Measurements from ENCODE around the gene COQ4. TPM values are rescaled to one million over a fixed set of nuclear protein-coding genes. Genes with fewer than 3 reads are reported as not detected.

Gene COQ4
- 10 to 100 TPM; 43.2 to 63.9 (median 59.1) TPM for total RNA-seq
- long read RNA-seq, donor 1, transcript COQ4-201 (7 exons, 1,548 nt), result major isoform, 31 of 47 reads
- long read RNA-seq, donor 1, partial matches to known transcripts, result 6 of 47 reads
- long read RNA-seq, donor 1, other reads (novel, unspliced or antisense), result 7 of 47 reads
- long read RNA-seq, donor 2, transcript COQ4-201 (7 exons, 1,548 nt), result major isoform, 31 of 42 reads
- long read RNA-seq, donor 2, partial matches to known transcripts, result 2 of 42 reads
- long read RNA-seq, donor 2, other reads (novel, unspliced or antisense), result 6 of 42 reads

DNA sequence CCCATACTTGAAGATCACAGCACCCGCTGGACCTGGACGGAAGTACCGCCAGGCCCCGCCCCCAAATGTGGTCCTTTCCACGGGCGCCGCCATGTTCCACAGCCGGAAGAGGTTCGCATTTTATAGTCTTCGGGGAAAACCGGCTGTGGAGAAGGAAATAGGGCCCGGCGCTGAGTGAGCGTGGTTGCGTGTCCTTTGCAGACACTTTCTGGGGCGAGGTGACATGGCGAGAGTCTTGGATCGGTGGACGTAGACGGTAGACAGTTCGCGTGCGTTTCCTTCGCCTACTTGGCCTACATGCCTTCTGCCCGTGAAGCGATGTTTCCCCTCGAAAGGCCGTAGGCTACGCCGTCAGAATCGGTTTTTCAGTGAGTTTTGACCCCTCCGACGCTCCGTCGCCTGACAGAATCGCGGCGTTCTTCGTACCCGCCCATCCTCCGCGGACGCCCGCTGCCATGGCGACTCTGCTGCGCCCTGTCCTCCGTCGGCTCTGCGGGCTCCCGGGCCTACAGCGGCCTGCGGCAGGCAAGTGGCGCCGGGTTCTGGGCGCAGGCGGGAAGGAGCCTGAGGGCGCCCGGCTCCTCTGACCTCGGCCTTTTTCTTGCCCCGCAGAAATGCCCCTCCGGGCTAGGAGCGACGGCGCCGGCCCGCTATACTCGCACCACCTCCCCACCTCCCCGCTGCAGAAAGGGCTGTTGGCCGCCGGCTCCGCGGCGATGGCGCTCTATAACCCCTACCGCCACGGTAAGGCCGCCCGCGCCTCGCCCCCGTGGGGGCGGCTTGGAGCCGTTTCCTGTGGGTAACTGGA, at the start of gene COQ4, which contains the start of gene TRUB2:
Gene COQ4, plus strand, starts transcription at position 436 of the 808 bp plus-strand sequence. Its CDS starts 20 bp downstream, at position 456.
Gene TRUB2, minus strand, starts transcription at position 44 of the 808 bp plus-strand sequence. Its CDS starts 39 bp downstream, at position 5.
- intact Hi-C loops (cut with DNase I, micrococcal nuclease), result no loop called here

GRCh38 chr9:128274245-128274644, 48.4 kb upstream of the COQ4 start:
- no peak for TF ChIP-seq CTCF (IDR thresholded peaks at IDR 0.05)
- DNase-seq (no peak), ATAC-seq (no peak)
- no peaks in the 10 kb centered on the region for H3K9me3 ChIP-seq
- H3K4me3 ChIP-seq, result no peak overlapping the region
- H3K36me3 ChIP-seq (ENCODE audit: low read depth), result peaks cover 7% of the 10 kb centered on the region
- intact Hi-C loops (cut with DNase I, micrococcal nuclease), result no loop called here
- H3K4me1 ChIP-seq (ENCODE audit: low read depth), result peaks cover 19% of the 10 kb centered on the region

More for the DNA sequence above, at the start of gene COQ4, which contains the start of gene TRUB2:
- ATAC-seq (peak; percentile 98), DNase-seq (peak; percentile 94 to 96 (median 94))
- no peak for TF ChIP-seq CTCF (IDR thresholded peaks at IDR 0.05)
- H3K4me3 ChIP-seq, result peak within 1 kb of the TSS; percentile 87
- H3K4me1 ChIP-seq (ENCODE audit: low read depth), result peaks cover 15% of the 10 kb centered on the region
- H3K9me3 ChIP-seq, result no peaks in the 10 kb centered on the region
- H3K36me3 ChIP-seq (ENCODE audit: low read depth), result no peaks in the 10 kb centered on the region

- no peaks in the 10 kb centered on the region for H3K9me3 ChIP-seq
- peaks cover 19% of the 10 kb centered on the region for H3K4me1 ChIP-seq (ENCODE audit: low read depth)
- DNase-seq (peak in 1 of 3 donors; percentile 41), ATAC-seq (peak; percentile 70)
- TF ChIP-seq CTCF (IDR thresholded peaks at IDR 0.05), result no peak
- peak within 1 kb of the TSS; percentile 58 for H3K4me3 ChIP-seq
- intact Hi-C loops (cut with DNase I, micrococcal nuclease), result no loop called here
- peaks cover 7% of the 10 kb centered on the region for H3K36me3 ChIP-seq (ENCODE audit: low read depth)
Observed at GRCh38 chr9:128275198-128276007, 47.2 kb upstream of the COQ4 start, which contains the start of gene GOLGA2. Gene GOLGA2, minus strand, starts transcription at chr9:128276007. Its CDS starts 31 bp downstream, at chr9:128275976.

DNA sequence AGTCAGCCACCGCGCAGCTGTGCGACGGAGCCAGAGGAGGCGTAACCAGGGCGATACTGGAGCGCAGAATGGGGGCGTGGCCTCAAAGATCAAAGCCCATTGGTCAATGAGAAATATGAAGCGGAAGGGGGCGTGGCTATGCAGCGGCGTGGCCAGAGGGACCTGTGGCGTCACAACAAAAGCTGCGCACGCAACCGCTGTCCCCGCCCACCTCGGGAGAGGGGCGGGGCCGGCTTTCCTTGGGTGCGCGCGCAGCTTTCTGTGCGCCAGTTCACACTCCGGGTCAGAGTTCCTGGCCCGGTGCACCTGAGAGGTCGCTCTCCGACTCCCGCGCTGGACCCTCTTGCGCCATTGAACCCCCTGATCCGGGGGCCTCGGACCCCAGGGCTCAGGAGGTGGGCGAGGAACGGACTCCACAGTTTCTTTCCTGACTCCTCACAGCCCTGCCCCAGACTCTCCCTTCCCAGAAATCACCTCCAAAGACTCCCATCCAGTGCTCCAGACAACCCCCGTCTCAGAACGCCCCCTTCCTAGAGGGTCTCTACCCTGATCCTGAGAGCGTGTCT, 46.5 kb upstream of the COQ4 start, which contains the start of gene SWI5:
Gene SWI5, plus strand, starts transcription at position 269 of the 566 bp plus-strand sequence.
- peak; percentile 99 to 100 (median 99) for DNase-seq
- H3K36me3 ChIP-seq (ENCODE audit: low read depth), result peaks cover 7% of the 10 kb centered on the region
- H3K9me3 ChIP-seq, result no peaks in the 10 kb centered on the region
- intact Hi-C loops (cut with DNase I, micrococcal nuclease), result no loop called here
- peak; percentile 45 for TF ChIP-seq CTCF (IDR thresholded peaks at IDR 0.05)
- ATAC-seq, result peak; percentile 97
- H3K4me3 ChIP-seq, result peak within 1 kb of the TSS; percentile 58
- peaks cover 19% of the 10 kb centered on the region for H3K4me1 ChIP-seq (ENCODE audit: low read depth)
